Measurements from ENCODE around the gene NIT1. TPM values are rescaled to one million over a fixed set of nuclear protein-coding genes. Genes with fewer than 3 reads are reported as not detected.
A peak's percentile ranks its signal among the peaks of the same experiment; 100 is the strongest.
"Not testable (repeated sequence)": the region's sequence is repeated elsewhere in the genome, so short reads cannot be mapped to it uniquely, and the experiment has no call there.

Gene NIT1
- total RNA-seq, 1 donor from 2014 or later: 48.2 TPM

DNA sequence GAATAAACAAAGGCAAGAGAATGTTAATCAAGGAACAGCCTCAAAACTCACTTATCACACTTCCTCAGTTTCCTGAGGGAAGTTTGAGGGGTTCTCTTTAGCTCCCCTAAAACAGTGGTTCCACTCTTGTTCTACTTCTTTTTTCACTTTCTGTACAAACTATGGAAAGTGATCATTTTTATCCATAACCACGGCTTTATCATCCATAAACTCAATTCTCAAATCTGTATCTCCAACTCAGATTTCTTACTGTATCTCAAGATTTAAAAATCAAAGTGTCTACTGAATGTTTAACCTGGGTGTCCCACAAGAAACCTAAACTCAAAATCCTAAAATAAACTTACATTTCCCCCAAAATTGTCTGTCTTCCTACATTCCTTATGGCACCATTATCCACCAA, 4.0 kb upstream of the NIT1 start:
- H3K4me3 Mint-ChIP-seq: no peak overlapping the region
- peaks cover 51% of the 10 kb centered on the region for H3K4me1 Mint-ChIP-seq
- no peak for DNase-seq
- H3K9me3 Mint-ChIP-seq: no peaks in the 10 kb centered on the region
- no peak overlapping the region for H3K27ac Mint-ChIP-seq
- H3K27me3 Mint-ChIP-seq: no peaks in the 10 kb centered on the region
- peaks cover 45% of the 10 kb centered on the region for H3K36me3 Mint-ChIP-seq (ENCODE audit: low read depth)
- intact Hi-C loops (cut with micrococcal nuclease): loop anchor here (2.0 kb wide), 1 partner anchor 15 kb away; the partner anchor contains the start of gene KLHDC9

DNA sequence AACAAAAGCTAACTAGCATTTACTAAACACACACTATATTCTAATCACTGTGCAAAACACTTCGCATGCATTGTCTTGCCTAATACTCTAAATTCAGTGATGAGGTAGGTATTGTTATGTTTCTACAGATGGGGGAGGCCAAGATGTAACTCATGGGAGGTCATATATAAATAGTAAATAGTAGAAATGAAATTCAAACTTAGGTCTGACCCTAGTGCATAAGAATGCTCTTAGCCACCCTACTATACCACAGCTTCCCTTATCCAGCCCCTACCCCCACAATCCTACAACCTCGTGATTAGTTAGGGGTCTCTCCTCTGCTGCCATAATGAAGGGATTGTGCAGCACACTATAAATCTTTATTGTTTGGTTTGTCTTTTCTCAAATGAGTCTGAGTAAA, 3.3 kb upstream of the NIT1 start:
- Mint-ChIP-seq H3K4me3 (peak overlapping the region; percentile 3), H3K27ac (peak overlapping the region; percentile 52), H3K9me3 (no peaks in the 10 kb centered on the region), H3K27me3 (no peaks in the 10 kb centered on the region), H3K36me3 (ENCODE audit: low read depth) (peaks cover 43% of the 10 kb centered on the region), H3K4me1 (peaks cover 57% of the 10 kb centered on the region)
- DNase-seq: no peak
- intact Hi-C loops (cut with micrococcal nuclease): loop anchor here (2.0 kb wide), 1 partner anchor 16 kb away; the partner anchor contains the start of gene KLHDC9

DNA sequence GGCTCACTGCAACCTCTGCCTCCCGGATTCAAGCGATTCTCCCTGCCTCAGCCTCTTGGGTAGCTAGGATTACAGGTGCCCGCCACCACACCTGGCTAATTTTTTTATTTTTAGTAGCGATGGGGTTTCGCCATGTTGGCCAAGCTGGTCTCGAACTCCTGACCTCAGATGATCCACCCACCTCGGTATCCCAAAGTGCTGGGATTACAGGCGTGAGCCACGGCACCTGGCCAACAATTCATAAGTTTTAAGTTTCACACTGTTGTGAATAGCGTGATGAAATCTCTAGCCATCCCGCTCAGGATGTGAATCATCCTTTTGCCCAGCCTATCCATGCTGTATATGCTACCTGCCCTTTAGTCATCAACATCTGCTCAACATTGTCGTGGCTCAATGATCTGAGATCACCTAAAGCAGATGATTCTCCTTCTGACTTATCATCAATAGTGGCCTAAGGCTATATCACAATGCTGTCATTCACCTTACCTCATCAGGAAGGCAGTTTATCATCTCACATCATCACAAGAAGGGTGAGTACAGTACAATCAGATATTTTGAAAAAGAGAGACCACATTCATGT, 2.7 kb upstream of the NIT1 start:
- H3K27me3 Mint-ChIP-seq: no peaks in the 10 kb centered on the region
- DNase-seq: peak; percentile 73
- peaks cover 63% of the 10 kb centered on the region for H3K4me1 Mint-ChIP-seq
- no peaks in the 10 kb centered on the region for H3K9me3 Mint-ChIP-seq
- H3K4me3 Mint-ChIP-seq: peak overlapping the region; percentile 98
- H3K27ac Mint-ChIP-seq: peak overlapping the region; percentile 92
- intact Hi-C loops (cut with micrococcal nuclease): loop anchor here (2.0 to 5.0 kb wide), 2 partner anchors 16 to 37 kb away; partner anchors contain the start of genes KLHDC9 and UFC1
- peaks cover 46% of the 10 kb centered on the region for H3K36me3 Mint-ChIP-seq (ENCODE audit: low read depth)

DNA sequence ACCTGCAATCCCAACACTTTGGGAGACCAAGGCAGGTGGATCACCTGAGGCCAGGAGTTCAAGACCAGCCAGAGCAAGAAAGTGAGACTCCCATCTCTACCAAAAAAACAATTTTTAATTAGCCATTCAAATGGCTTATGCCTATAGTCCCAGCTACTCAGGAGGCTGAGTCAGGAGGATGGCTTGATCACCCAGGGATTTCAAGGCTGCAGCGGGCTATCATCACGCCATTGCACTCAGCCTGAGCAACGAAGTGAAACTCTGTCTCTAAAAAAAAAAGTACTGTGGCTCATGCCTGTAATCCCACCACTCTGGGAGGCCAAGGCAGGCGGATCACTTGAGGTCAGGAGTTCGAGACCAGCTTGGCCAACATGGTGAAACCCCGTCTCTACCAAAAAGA, 1.9 kb upstream of the NIT1 start:
- peak overlapping the region; percentile 92 for H3K27ac Mint-ChIP-seq
- H3K36me3 Mint-ChIP-seq (ENCODE audit: low read depth): peaks cover 50% of the 10 kb centered on the region
- H3K9me3 Mint-ChIP-seq, H3K27me3 Mint-ChIP-seq, DNase-seq: not testable (repeated sequence)
- peaks cover 65% of the 10 kb centered on the region for H3K4me1 Mint-ChIP-seq
- intact Hi-C loops (cut with micrococcal nuclease): loop anchor here (2.0 to 5.0 kb wide), 2 partner anchors 17 to 36 kb away; partner anchors contain the start of genes KLHDC9 and UFC1
- H3K4me3 Mint-ChIP-seq: peak overlapping the region; percentile 98

DNA sequence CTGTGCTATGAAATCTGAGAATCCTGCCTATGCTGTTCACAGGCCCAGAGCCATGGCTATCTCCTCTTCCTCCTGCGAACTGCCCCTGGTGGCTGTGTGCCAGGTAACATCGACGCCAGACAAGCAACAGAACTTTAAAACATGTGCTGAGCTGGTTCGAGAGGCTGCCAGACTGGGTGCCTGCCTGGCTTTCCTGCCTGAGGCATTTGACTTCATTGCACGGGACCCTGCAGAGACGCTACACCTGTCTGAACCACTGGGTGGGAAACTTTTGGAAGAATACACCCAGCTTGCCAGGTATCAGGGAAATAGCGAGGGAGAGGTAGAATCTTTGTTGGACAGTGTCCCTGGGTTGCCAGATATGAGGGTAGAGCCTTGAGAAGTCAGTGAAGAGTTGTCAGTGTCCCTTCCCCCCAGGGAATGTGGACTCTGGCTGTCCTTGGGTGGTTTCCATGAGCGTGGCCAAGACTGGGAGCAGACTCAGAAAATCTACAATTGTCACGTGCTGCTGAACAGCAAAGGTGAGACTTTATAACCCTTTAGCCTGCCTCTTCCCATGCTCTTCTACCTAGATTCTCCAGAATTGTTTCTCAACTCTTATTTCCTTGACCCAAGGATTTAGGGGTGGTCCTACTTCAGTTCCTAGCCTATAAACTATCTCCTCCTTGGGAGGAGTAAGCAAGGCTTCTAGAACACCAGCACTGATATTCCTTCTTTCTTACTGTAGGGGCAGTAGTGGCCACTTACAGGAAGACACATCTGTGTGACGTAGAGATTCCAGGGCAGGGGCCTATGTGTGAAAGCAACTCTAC, 1.4 kb downstream of the NIT1 start:
- Mint-ChIP-seq H3K9me3 (no peaks in the 10 kb centered on the region), H3K4me1 (peaks cover 49% of the 10 kb centered on the region), H3K27ac (peak overlapping the region; percentile 92), H3K4me3 (peak overlapping the region; percentile 98), H3K36me3 (ENCODE audit: low read depth) (peaks cover 66% of the 10 kb centered on the region), H3K27me3 (no peaks in the 10 kb centered on the region)
- peak; percentile 86 for DNase-seq
- intact Hi-C loops (cut with micrococcal nuclease): loop anchor here (1.0 to 5.0 kb wide), 2 partner anchors 13 to 33 kb away; partner anchors contain the start of genes DEDD and UFC1

DNA sequence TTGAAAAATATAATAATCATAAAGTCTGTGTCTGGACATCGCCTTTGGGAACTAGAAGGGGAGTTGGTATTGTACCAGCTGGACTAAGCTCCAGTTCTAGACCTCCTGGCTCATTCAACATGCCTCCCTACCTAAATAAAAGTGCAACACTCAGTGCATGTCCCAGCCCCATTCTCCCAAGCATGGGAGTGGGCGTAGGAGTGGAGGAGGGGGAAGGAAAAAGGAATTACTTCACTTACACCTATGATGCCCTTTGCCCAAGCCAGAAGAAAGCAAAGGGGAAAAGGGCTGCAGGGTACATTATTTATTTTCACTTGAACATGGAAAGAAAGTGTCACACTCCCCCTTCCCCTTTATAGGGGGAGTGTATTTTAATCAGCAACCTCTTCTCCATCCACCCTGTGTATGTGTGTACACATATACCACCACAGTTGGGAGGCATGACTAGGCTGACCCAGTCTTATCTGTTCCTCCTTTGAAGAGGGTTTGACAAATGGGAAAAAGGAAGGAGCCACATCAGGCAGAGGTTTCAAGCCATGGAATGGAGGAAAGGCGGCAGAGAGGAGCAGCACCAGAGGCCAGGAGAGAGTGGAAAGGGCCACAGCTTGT, 3.2 kb downstream of the NIT1 start:
- H3K36me3 Mint-ChIP-seq (ENCODE audit: low read depth): peaks cover 64% of the 10 kb centered on the region
- H3K9me3 Mint-ChIP-seq: no peaks in the 10 kb centered on the region
- peaks cover 41% of the 10 kb centered on the region for H3K4me1 Mint-ChIP-seq
- H3K27me3 Mint-ChIP-seq: no peaks in the 10 kb centered on the region
- H3K27ac Mint-ChIP-seq: peak overlapping the region; percentile 62
- intact Hi-C loops (cut with micrococcal nuclease): no loop called here
- H3K4me3 Mint-ChIP-seq: no peak overlapping the region
- DNase-seq: no peak

DNA sequence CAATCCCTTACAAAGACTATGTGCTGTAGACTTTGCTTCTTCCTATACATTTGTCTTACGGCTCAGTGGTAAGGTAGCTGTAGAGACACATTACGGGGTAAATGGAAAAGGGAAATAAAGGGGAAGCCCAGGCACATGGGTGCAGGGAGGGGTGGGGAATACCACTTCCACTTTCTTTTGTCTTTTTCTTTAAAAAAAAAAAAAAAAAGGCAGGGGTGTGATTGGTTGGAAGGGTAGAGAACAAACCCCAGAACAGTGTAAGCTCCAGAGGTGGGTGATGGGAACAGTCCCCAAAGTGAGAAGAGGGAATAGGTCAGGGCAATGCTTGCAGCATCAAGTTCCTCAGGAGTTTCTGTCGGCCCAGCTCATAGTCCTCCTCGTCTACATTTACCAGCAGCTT, 3.9 kb downstream of the NIT1 start:
- intact Hi-C loops (cut with micrococcal nuclease): no loop called here
- Mint-ChIP-seq H3K9me3 (no peaks in the 10 kb centered on the region), H3K4me1 (peaks cover 41% of the 10 kb centered on the region), H3K27ac (peak overlapping the region; percentile 42), H3K4me3 (no peak overlapping the region), H3K27me3 (no peaks in the 10 kb centered on the region), H3K36me3 (ENCODE audit: low read depth) (peaks cover 64% of the 10 kb centered on the region)
- DNase-seq: no peak

DNA sequence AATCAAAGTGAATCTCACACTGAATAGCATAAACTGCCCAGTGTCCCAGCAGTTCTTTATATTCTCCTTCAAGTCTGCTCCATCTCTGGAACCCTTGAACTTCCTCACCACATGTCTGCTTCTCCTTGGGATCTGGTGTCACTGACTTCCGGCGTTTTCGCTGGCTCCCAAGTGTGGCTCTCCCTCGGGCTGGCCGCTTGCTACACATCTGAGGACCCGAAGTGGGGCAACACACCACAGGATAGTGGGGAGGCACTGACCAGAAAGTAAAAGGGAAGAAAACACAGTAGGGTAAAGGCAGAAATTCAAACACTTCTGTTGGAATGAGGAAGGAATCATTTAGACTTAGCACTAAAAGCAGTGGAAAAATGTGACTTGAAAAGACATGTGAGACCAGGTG, 5.1 kb downstream of the NIT1 start:
- Mint-ChIP-seq H3K36me3 (ENCODE audit: low read depth) (peaks cover 72% of the 10 kb centered on the region), H3K27me3 (no peaks in the 10 kb centered on the region), H3K27ac (no peak overlapping the region), H3K9me3 (no peaks in the 10 kb centered on the region), H3K4me3 (no peak overlapping the region), H3K4me1 (peaks cover 45% of the 10 kb centered on the region)
- DNase-seq: no peak
- intact Hi-C loops (cut with micrococcal nuclease): no loop called here

DNA sequence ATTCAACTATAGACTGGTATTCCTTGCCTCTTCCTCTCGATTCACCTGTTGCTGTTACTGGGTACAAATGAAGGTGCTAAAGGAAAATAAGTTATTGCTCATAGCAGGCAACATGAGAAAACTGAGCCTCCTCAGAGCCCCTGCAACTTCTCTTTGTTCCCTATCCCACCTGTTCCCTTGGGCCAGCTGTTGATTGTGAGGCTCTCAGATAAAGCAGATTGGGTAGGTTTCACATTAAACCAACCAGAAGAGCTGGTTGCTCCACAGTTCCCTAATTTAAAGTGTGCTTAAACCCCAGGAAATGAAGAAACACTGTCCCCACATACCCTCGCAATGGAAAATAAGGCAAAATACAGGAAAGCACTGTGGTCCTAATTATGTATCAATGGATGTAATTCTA, 9.7 kb downstream of the NIT1 start:
- DNase-seq: no peak
- no peak overlapping the region for H3K27ac Mint-ChIP-seq
- H3K9me3 Mint-ChIP-seq: no peaks in the 10 kb centered on the region
- no peaks in the 10 kb centered on the region for H3K27me3 Mint-ChIP-seq
- intact Hi-C loops (cut with micrococcal nuclease): no loop called here
- no peak overlapping the region for H3K4me3 Mint-ChIP-seq
- peaks cover 67% of the 10 kb centered on the region for H3K36me3 Mint-ChIP-seq (ENCODE audit: low read depth)
- peaks cover 57% of the 10 kb centered on the region for H3K4me1 Mint-ChIP-seq

DNA sequence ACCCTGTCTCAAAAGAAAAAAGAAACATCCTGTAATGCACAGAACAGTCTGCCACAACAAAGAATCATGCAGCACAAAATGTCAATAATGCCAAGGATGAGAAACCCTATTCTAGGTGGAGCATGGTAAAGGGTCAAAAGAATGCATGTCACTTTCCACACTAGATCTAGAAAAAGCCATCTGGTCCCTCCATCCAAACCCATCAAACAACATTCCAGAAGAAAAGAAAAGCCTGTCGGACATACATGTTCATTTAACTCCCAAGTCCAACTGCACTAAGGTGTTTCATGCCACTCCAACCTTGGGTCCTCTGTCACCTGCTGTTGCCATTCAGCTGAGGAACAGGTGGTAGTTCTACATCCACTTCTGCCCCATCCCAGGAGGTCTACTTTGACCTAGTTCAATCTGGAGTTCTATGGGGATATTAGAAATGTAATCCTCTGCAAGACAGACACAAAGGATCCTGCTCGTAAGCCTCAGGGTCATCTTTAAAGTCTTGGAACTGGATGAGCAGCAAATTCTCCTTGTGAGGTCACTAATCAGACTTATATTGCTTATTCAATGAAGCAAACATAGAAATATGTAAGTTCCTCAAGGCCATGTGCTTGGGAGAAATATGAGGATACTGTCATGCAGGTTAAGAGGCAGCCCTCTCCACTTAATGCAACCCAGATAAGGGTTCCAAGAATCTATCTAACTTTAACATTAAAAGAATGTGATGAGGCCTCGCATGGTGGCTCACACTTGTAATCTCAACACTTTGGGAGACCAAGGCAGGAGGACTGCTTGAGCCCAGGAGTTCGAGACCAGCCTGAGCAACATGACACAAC, 10.9 kb downstream of the NIT1 start:
- Mint-ChIP-seq H3K4me1 (peaks cover 57% of the 10 kb centered on the region), H3K4me3 (no peak overlapping the region), H3K27ac (no peak overlapping the region), H3K27me3 (no peaks in the 10 kb centered on the region), H3K36me3 (ENCODE audit: low read depth) (peaks cover 55% of the 10 kb centered on the region), H3K9me3 (no peaks in the 10 kb centered on the region)
- no peak for DNase-seq
- intact Hi-C loops (cut with micrococcal nuclease): no loop called here

DNA sequence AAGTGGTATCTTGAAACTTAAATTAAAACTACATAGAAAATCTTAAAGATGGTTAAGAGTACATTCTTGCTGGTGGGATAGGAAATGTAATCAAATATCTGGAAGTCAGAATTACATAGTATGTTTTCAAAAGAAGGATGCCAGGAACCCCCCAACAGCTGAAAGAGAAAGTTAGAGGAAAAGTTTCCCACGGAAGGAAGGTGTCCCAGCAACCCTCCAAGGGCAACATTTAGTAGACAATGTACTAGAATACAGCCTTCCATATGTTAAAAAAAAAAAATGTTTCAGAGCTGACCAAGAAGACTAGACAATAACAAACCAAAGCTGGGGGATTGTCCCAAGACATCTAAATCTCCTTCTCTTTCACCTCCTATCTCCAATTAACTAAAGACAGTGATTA, 12.4 kb downstream of the NIT1 start:
- Mint-ChIP-seq H3K4me1 (peaks cover 57% of the 10 kb centered on the region), H3K27me3 (no peaks in the 10 kb centered on the region), H3K4me3 (no peak overlapping the region), H3K27ac (no peak overlapping the region), H3K9me3 (no peaks in the 10 kb centered on the region), H3K36me3 (ENCODE audit: low read depth) (peaks cover 49% of the 10 kb centered on the region)
- DNase-seq: no peak
- intact Hi-C loops (cut with micrococcal nuclease): loop anchor here (5.0 kb wide), 1 partner anchor 63 kb away; the partner anchor contains the start of gene ARHGAP30

DNA sequence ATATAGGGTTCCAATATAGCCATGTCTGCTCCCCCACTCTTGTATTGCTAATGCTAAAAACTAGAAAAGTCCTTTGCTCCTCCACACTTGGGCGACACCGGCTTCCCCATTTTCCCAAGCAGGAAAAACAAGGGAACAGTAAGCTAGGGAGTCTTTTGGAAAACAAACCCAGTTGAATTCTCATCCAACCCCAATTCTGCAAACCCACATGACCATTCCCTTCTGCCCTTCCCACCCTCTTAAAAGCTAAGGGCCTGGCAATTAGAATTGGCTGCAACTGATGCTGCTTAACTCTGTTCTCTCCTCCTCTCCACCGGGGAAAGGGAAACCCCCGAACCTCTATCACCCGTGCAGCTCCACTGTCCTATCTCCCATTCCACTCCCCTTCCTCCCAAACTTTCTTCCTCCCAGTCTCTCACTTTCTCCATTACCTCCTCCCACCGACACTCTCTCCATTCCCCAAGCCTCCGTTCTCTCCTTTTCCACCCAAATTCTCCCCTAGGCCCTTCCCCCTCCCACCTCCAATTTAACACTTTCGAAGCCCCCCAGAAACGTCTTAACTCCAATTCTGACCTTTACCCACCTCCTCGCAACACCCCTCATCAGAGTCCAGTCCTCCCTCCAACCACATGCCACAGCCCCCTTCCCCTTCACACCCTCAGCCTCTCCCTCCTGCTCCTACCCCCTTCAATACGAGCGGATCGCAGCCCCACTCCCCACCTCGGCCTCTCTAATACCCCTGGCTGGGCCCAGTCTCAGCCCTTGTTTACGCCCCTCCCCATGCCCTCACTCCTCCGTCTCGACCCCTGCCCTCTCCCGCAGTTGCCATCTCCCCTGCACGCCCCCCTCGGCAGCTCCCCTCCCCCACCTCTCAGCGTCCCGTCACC, 13.9 kb downstream of the NIT1 start:
- Mint-ChIP-seq H3K4me1 (peaks cover 51% of the 10 kb centered on the region), H3K36me3 (ENCODE audit: low read depth) (peaks cover 41% of the 10 kb centered on the region), H3K4me3 (no peak overlapping the region), H3K27me3 (no peaks in the 10 kb centered on the region), H3K27ac (no peak overlapping the region), H3K9me3 (no peaks in the 10 kb centered on the region)
- peak; percentile 71 for DNase-seq
- intact Hi-C loops (cut with micrococcal nuclease): loop anchor here (1.0 to 5.0 kb wide), 5 partner anchors 12 to 71 kb away; partner anchors contain the start of genes ARHGAP30, NDUFS2, PPOX and UFC1
